ENCODE measurements around the gene TPSB2. TPM values are rescaled to one million over a fixed set of nuclear protein-coding genes. Genes with fewer than 3 reads are reported as not detected.

Gene TPSB2
- total and polyA plus RNA-seq, 9 of the 15 experiments (the other 6 are each of a cell fraction or from before 2014, with no cell fraction given): 0.18 TPM; not detected in 8

- TF ChIP-seq SP2 (IDR thresholded peaks at IDR 0.05; ENCODE audit: extremely low read depth, low read depth, low read length, poor library complexity, severe bottlenecking): peak; percentile 33
- no peak for TF ChIP-seq HES1 (IDR thresholded peaks at IDR 0.05; ENCODE audit: low read depth)
- TF ChIP-seq E2F3 (CRISPR knock-in tag; IDR thresholded peaks at IDR 0.05): no peak
- no peak for TF ChIP-seq GTF2E2 (tag; IDR thresholded peaks at IDR 0.05)
- TF ChIP-seq KDM4B (IDR thresholded peaks at IDR 0.05; ENCODE audit: borderline replicate concordance in 2 of 2, low read depth in 1 of 2): no peak
Observed at GRCh38 chr16:1220098-1220728, 9.8 kb downstream of the TPSB2 start (continued).

- no peak for FAIRE-seq
- CTCF ChIA-PET (ENCODE audit: low intra/inter-chr PET ratio): no interaction called here
- POLR2A ChIA-PET: interaction anchor here (0.6 kb wide), 1 partner anchor 66 kb away, joined by 3 read pairs; no protein-coding TSS in a partner anchor
Observed at GRCh38 chr16:1218930-1219611, 10.9 kb downstream of the TPSB2 start.

More at GRCh38 chr16:1218930-1219611, 10.9 kb downstream of the TPSB2 start:
- H2AFZ ChIP-seq (ENCODE audit: low read depth, low read length): no peak overlapping the region
- peaks cover 58 to 95% of the 10 kb centered on the region in 2 experiments for H3K27me3 ChIP-seq (ENCODE audit: control insufficient read depth in 2 of 2, insufficient read depth in 2 of 2, low read length in 2 of 2)
- ATAC-seq (no peak), DNase-seq (ENCODE audit: extremely low read depth in 1 of 4, low spot score in 3 of 4) (no peak)
- intact Hi-C loops (cut with micrococcal nuclease) (no loop called here), in situ Hi-C loops (cut with MboI) (no loop called here)
- no peak overlapping the region for H3K27ac ChIP-seq (ENCODE audit: extremely low read depth, low read depth, low read length)
- H3K4me2 ChIP-seq (ENCODE audit: insufficient read depth, low read length): no peak overlapping the region
- H3K9me3 ChIP-seq (replicated peaks; ENCODE audit: control insufficient read depth, insufficient read depth, low read depth, low read length): no peaks in the 10 kb centered on the region
- 1% methylated on average over 23 of the region's 24 CpGs for WGBS (ENCODE audit: insufficient coverage, low coverage, missing lambda C conversion rate)
- no TSS peak for BruUV-seq (replicated peaks)
- H3K36me3 ChIP-seq (ENCODE audit: control insufficient read depth, insufficient read depth, low read length): no peaks in the 10 kb centered on the region
- H4K20me1 ChIP-seq (replicated peaks; ENCODE audit: control insufficient read depth, insufficient read depth, low read length): peaks cover 20% of the 10 kb centered on the region
- no peaks in the 10 kb centered on the region for H3K79me2 ChIP-seq (ENCODE audit: control insufficient read depth, insufficient read depth, low read length)
- H3K4me3 ChIP-seq: no peak overlapping the region
- H3K4me1 ChIP-seq (replicated peaks in 1 of 2; ENCODE audit: control insufficient read depth in 2 of 2, insufficient read depth in 2 of 2, low read length in 2 of 2): peaks cover 0 to 71% of the 10 kb centered on the region in 2 experiments; a peak in 2 of 5 replicates
- TF ChIP-seq DACH1 (IDR thresholded peaks at IDR 0.05; ENCODE audit: partially characterized antibody) (no peak), MIER1 (IDR thresholded peaks at IDR 0.05; ENCODE audit: low read depth) (peak; percentile 81), PTBP1 (IDR thresholded peaks at IDR 0.05; ENCODE audit: low read depth, low read length) (peak; percentile 87; the same call in 1 of the 2 replicates), ZNF707 (CRISPR knock-in tag; conservative IDR thresholded peaks at IDR 0.05) (no peak), ZNF408 (CRISPR knock-in tag; IDR thresholded peaks at IDR 0.05; ENCODE audit: low read depth) (no peak)
- no peaks in the 10 kb centered on the region for H3K9me1 ChIP-seq (ENCODE audit: control insufficient read depth, insufficient read depth, low read length)
- no peak overlapping the region for H3K9ac ChIP-seq (ENCODE audit: insufficient read depth in 1 of 2, low read depth in 2 of 2, low read length in 2 of 2)

All from K562 (cell line).